Activated naive CD4-positive, alpha-beta T cell treated with anti-CD3 and anti-CD28 coated beads, Interleukin-2, amount 50 U/mL, for 24 hours (primary cell): Measurements from ENCODE around the gene RERG.
A peak's percentile ranks its signal among the peaks of the same experiment; 100 is the strongest.

Experiments used
- H3K27ac Mint-ChIP-seq: one replicate; pipeline ENCODE4 v1.8.0; 2021; ENCODE audit warnings: mild to moderate bottlenecking, mixed read lengths
- H3K27me3 Mint-ChIP-seq: one replicate; pipeline ENCODE4 v1.8.0; 2021; ENCODE audit warnings: mixed read lengths
- H3K36me3 Mint-ChIP-seq: one replicate; pipeline ENCODE4 v1.8.0; 2021; ENCODE audit warnings: mixed read lengths
- H3K4me1 Mint-ChIP-seq: one replicate; pipeline ENCODE4 v1.8.0; 2021; ENCODE audit warnings: mixed read lengths
- H3K4me3 Mint-ChIP-seq: one replicate; pipeline ENCODE4 v1.8.0; 2021; ENCODE audit warnings: mild to moderate bottlenecking, mixed read lengths
- H3K9me3 Mint-ChIP-seq: one replicate; pipeline ENCODE4 v1.8.0; 2021; ENCODE audit warnings: mixed read lengths

The RERG gene

DNA sequence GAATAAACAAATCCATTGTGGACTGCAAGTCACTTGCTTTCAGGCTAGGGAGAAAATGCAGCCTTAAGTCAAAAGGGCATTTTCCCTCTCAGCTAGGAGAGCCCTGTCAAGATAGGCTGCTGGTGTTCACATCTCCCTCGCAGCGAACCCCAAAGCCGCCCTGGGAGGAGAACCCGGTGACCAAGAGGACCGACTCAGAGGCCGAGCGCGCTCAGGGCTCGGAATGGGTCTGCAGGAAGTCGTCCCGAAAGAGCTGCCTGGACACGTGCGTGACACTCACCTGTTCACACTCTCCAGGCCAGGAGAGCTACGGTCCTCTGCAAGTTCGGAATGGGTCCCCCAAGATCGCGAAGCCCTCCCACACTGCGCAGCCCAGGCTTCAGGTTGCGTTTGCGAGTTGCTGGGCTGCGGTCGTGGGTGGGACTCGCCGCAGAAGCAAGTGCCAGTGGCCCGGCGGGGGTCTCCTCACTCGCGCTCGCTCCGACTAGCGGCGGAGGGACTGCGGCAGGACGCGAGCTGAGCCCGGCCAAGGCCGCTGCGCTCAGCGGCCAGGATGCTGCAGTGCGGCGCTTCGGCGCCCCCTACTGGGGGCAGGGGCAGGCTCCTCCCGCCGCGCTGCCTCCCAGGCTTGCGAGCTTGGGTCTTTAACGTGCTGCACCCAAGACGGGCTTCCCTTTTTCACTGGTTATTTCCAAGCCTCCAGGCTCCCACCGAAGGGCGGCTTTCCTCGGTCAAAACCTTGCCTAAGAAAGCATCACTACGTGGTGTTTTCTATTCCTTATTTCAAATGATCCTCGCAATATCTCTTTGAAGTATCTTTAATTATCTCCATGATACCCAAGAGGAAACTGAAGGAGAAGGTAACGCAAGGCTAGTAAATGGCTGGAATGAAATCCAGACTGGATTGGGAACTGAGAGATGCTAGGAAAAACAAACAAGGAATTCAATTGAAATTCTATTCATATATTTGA is at the start of gene RERG:
TSS of gene RERG (minus strand) at position 503 of the 971 bp plus-strand sequence. CDS start 3,928 bp downstream, outside the sequence.
- no peaks in the 10 kb centered on the region for H3K36me3 Mint-ChIP-seq
- no peak within 1 kb of the TSS for H3K27ac Mint-ChIP-seq
- H3K27me3 Mint-ChIP-seq, result peaks cover 22% of the 10 kb centered on the region
- no peaks in the 10 kb centered on the region for H3K4me1 Mint-ChIP-seq
- H3K4me3 Mint-ChIP-seq, result peak within 1 kb of the TSS; percentile 68
- no peaks in the 10 kb centered on the region for H3K9me3 Mint-ChIP-seq

GRCh38 chr12:15270591-15270990 is 49.4 kb upstream of the RERG start:
- H3K4me3 Mint-ChIP-seq, result no peak overlapping the region
- H3K27ac Mint-ChIP-seq, result no peak overlapping the region
- no peaks in the 10 kb centered on the region for H3K27me3 Mint-ChIP-seq
- H3K4me1 Mint-ChIP-seq, result no peaks in the 10 kb centered on the region
- H3K36me3 Mint-ChIP-seq, result no peaks in the 10 kb centered on the region
- no peaks in the 10 kb centered on the region for H3K9me3 Mint-ChIP-seq

- H3K4me1 Mint-ChIP-seq, result no peaks in the 10 kb centered on the region
- H3K9me3 Mint-ChIP-seq, result no peaks in the 10 kb centered on the region
- H3K27ac Mint-ChIP-seq, result no peak overlapping the region
- H3K4me3 Mint-ChIP-seq, result no peak overlapping the region
- no peaks in the 10 kb centered on the region for H3K27me3 Mint-ChIP-seq
- H3K36me3 Mint-ChIP-seq, result no peaks in the 10 kb centered on the region
Measured at GRCh38 chr12:15268927-15269552, 47.8 kb upstream of the RERG start.

GRCh38 chr12:15268309-15268708 is 47.1 kb upstream of the RERG start:
- Mint-ChIP-seq H3K36me3 (no peaks in the 10 kb centered on the region), H3K4me1 (no peaks in the 10 kb centered on the region), H3K4me3 (no peak overlapping the region), H3K27ac (no peak overlapping the region), H3K27me3 (no peaks in the 10 kb centered on the region), H3K9me3 (no peaks in the 10 kb centered on the region)

DNA sequence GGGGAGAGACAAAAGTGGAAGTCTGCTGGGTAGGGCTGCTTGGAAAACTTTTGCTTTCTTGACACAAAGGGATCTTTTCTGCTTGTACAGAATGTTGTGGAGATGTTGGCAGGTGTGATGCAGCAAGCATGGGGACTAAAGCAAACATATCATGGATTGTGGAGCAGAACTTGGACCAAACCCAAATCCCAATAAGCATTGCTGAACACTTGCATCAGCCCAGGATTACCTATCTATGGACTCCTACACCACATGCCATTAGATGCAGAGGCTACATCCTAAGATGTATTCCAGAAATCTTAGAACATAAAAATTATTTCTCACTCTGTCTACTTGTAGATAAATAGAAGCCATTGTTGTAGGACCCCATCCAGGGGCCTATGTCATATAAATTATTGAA is 44.7 kb upstream of the RERG start:
- Mint-ChIP-seq H3K9me3 (no peaks in the 10 kb centered on the region), H3K4me1 (no peaks in the 10 kb centered on the region), H3K27me3 (no peaks in the 10 kb centered on the region), H3K27ac (no peak overlapping the region), H3K36me3 (no peaks in the 10 kb centered on the region), H3K4me3 (no peak overlapping the region)

DNA sequence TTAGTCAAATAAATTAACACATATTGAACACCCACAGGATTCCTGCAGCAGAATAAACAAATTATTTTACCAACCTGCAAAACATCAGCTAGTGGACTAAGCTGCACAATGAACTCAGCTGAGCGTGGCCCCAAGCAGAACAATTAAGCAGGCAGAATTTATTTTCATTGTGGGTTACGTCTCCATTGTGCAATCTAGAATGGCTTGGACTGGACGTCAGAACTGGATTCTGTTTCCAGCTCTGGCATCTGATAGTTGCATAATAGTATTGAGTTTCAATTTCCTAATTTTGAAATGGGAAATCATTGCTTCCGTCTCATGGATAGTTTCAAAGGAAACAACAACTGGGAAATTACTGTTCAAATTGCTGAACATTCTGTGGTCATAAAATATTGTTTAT is 35.5 kb upstream of the RERG start:
- peaks cover 10% of the 10 kb centered on the region for H3K9me3 Mint-ChIP-seq
- H3K27me3 Mint-ChIP-seq, result peaks cover 21% of the 10 kb centered on the region
- no peak overlapping the region for H3K27ac Mint-ChIP-seq
- H3K36me3 Mint-ChIP-seq, result peaks cover 4% of the 10 kb centered on the region
- no peaks in the 10 kb centered on the region for H3K4me1 Mint-ChIP-seq
- no peak overlapping the region for H3K4me3 Mint-ChIP-seq

- no peak overlapping the region for H3K27ac Mint-ChIP-seq
- no peaks in the 10 kb centered on the region for H3K4me1 Mint-ChIP-seq
- peaks cover 4% of the 10 kb centered on the region for H3K36me3 Mint-ChIP-seq
- H3K4me3 Mint-ChIP-seq, result no peak overlapping the region
- H3K9me3 Mint-ChIP-seq, result peaks cover 11% of the 10 kb centered on the region
- H3K27me3 Mint-ChIP-seq, result peaks cover 36% of the 10 kb centered on the region
Measured at GRCh38 chr12:15253990-15254389, 32.8 kb upstream of the RERG start.

GRCh38 chr12:15244926-15245325 is 23.7 kb upstream of the RERG start:
- H3K27me3 Mint-ChIP-seq, result peaks cover 56% of the 10 kb centered on the region
- H3K36me3 Mint-ChIP-seq, result peaks cover 7% of the 10 kb centered on the region
- no peak overlapping the region for H3K4me3 Mint-ChIP-seq
- H3K4me1 Mint-ChIP-seq, result no peaks in the 10 kb centered on the region
- H3K27ac Mint-ChIP-seq, result no peak overlapping the region
- peaks cover 20% of the 10 kb centered on the region for H3K9me3 Mint-ChIP-seq

- H3K9me3 Mint-ChIP-seq, result peaks cover 20% of the 10 kb centered on the region
- H3K27ac Mint-ChIP-seq, result peak overlapping the region; percentile 73
- H3K27me3 Mint-ChIP-seq, result peaks cover 55% of the 10 kb centered on the region
- H3K36me3 Mint-ChIP-seq, result peaks cover 7% of the 10 kb centered on the region
- H3K4me1 Mint-ChIP-seq, result no peaks in the 10 kb centered on the region
- H3K4me3 Mint-ChIP-seq, result no peak overlapping the region
Measured at GRCh38 chr12:15244341-15244740, 23.1 kb upstream of the RERG start.

DNA sequence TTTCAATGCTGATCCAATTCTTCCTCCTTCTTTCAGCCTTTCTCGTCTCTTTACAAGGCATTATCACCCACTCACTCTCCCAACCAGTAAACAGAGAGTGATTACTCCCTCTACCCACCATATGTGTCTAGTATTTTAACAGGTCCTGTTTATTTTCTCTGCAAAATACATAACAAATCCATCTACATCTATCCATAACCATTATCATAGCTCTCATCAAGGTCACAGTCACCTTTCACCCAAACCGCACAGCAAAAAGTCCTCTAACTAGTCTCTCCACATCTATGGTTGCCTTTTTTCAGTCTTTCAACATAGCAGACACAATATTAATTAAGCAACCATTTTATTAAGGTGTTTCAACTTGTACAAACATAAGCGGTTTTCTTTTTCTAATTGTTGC is 21.9 kb upstream of the RERG start:
- H3K27me3 Mint-ChIP-seq, result peaks cover 48% of the 10 kb centered on the region
- no peak overlapping the region for H3K27ac Mint-ChIP-seq
- H3K9me3 Mint-ChIP-seq, result peaks cover 10% of the 10 kb centered on the region
- no peak overlapping the region for H3K4me3 Mint-ChIP-seq
- H3K36me3 Mint-ChIP-seq, result peaks cover 7% of the 10 kb centered on the region
- H3K4me1 Mint-ChIP-seq, result no peaks in the 10 kb centered on the region

GRCh38 chr12:15240898-15241297 is 19.7 kb upstream of the RERG start:
- Mint-ChIP-seq H3K4me3 (no peak overlapping the region), H3K9me3 (no peaks in the 10 kb centered on the region), H3K27ac (no peak overlapping the region), H3K36me3 (no peaks in the 10 kb centered on the region), H3K4me1 (no peaks in the 10 kb centered on the region), H3K27me3 (peaks cover 38% of the 10 kb centered on the region)

DNA sequence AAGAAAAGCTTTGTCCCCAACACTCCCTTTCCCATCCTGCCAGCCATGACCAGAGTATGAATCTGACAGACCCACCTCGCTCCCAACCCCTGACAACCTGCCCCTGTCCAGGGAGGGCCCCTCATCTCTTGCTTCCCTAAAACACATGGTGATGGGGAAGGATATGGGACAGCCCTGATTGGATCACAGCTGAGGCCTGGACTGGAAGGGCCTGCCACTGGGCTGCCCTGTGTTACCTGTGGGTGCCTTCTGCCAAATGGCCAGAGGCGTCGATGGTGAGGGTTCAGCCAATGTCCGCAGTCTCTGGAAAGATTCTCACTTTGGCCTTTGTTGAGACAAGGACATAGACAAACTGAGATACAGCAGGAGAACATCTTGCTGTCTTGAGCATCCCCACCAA is 13.3 kb upstream of the RERG start:
- Mint-ChIP-seq H3K4me1 (no peaks in the 10 kb centered on the region), H3K4me3 (no peak overlapping the region), H3K27me3 (peaks cover 18% of the 10 kb centered on the region), H3K36me3 (no peaks in the 10 kb centered on the region), H3K9me3 (no peaks in the 10 kb centered on the region), H3K27ac (no peak overlapping the region)

GRCh38 chr12:15234011-15234410 is 12.8 kb upstream of the RERG start:
- Mint-ChIP-seq H3K36me3 (no peaks in the 10 kb centered on the region), H3K9me3 (no peaks in the 10 kb centered on the region), H3K4me1 (no peaks in the 10 kb centered on the region), H3K27ac (no peak overlapping the region), H3K27me3 (peaks cover 15% of the 10 kb centered on the region), H3K4me3 (no peak overlapping the region)

GRCh38 chr12:15232959-15233358 is 11.7 kb upstream of the RERG start:
- Mint-ChIP-seq H3K4me3 (no peak overlapping the region), H3K27ac (no peak overlapping the region), H3K27me3 (peaks cover 18% of the 10 kb centered on the region), H3K36me3 (no peaks in the 10 kb centered on the region), H3K9me3 (no peaks in the 10 kb centered on the region), H3K4me1 (no peaks in the 10 kb centered on the region)

DNA sequence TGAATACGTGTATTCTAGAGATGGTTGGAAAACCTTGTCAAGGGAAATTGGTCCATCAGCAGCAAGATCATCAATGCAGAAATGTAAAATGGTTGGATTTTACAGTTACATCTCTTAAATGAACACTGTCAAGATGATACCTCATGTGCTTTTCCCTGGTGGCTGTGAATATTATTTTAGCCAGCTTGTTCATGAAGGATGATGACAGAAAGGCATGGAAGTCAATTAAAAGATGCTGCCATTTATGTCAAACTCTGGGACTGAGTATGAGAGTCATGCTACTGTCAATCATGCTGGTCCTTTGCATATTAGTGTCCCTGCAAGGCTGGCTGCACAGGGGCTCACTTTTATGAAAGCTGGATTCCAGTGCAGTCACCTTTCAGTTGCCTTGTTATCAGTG is 10.3 kb upstream of the RERG start:
- H3K36me3 Mint-ChIP-seq, result no peaks in the 10 kb centered on the region
- peaks cover 18% of the 10 kb centered on the region for H3K27me3 Mint-ChIP-seq
- no peaks in the 10 kb centered on the region for H3K4me1 Mint-ChIP-seq
- no peaks in the 10 kb centered on the region for H3K9me3 Mint-ChIP-seq
- H3K27ac Mint-ChIP-seq, result no peak overlapping the region
- no peak overlapping the region for H3K4me3 Mint-ChIP-seq

DNA sequence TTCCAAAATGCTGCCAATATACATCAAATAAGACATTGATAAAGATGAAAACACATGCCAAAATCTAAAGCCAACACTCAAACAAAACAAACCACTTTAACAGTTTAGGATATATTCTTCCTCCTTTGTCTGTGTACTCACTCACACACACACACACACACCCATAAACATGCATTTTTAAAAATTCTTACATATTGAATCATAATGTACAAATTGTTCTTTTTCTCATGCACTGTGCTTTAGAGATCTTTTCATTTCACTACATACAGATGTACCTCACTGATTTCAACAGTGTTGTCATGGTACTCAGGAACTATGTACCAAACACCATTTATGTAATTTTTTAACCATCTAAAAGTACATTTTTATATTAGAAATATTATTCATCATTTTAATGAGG is 9.5 kb upstream of the RERG start:
- Mint-ChIP-seq H3K27ac (no peak overlapping the region), H3K4me3 (no peak overlapping the region), H3K27me3 (peaks cover 18% of the 10 kb centered on the region), H3K4me1 (no peaks in the 10 kb centered on the region), H3K9me3 (no peaks in the 10 kb centered on the region), H3K36me3 (no peaks in the 10 kb centered on the region)
